Measurements from ENCODE around the gene RASGRP3.
"Not testable (repeated sequence)": the region's sequence is repeated elsewhere in the genome, so short reads cannot be mapped to it uniquely, and the experiment has no call there.

RASGRP3 gene

DNA sequence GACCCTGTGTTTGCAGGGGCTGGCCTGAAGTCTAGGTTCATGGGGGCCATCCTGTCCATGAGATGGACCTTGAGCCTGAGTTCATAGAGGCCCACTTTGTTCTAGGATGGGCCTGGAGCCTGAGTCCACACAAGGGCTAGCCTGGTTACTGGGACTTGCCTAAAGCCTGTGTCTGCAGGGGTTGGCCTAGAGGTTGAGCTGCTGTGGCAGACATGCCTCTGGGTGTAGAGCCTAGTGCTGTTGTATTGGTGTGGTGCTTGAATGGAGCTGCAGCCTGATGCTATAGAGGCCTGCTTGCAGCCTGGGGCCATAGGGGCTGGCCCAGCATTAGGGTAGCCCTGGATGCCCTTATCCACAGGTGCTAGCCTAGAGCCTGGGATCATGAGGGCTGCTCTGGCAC is 23.9 kb upstream of the RASGRP3 start:
- no peak overlapping the region for H3K4me3 ChIP-seq (ENCODE audit: low read depth, low read length)
- no peaks in the 10 kb centered on the region for H3K4me1 ChIP-seq
- TF ChIP-seq, protein P1, sequence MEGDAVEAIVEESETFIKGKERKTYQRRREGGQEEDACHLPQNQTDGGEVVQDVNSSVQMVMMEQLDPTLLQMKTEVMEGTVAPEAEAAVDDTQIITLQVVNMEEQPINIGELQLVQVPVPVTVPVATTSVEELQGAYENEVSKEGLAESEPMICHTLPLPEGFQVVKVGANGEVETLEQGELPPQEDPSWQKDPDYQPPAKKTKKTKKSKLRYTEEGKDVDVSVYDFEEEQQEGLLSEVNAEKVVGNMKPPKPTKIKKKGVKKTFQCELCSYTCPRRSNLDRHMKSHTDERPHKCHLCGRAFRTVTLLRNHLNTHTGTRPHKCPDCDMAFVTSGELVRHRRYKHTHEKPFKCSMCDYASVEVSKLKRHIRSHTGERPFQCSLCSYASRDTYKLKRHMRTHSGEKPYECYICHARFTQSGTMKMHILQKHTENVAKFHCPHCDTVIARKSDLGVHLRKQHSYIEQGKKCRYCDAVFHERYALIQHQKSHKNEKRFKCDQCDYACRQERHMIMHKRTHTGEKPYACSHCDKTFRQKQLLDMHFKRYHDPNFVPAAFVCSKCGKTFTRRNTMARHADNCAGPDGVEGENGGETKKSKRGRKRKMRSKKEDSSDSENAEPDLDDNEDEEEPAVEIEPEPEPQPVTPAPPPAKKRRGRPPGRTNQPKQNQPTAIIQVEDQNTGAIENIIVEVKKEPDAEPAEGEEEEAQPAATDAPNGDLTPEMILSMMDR (IDR thresholded peaks at IDR 0.05; ENCODE audit: low read depth, low read length), result no peak
- DNase-seq, result no peak
- H3K27me3 ChIP-seq, result 0 out of 2 replicates have a peak, but pooled peaks cover 5% of the 10 kb centered on the region
- H3K36me3 ChIP-seq, result no peaks in the 10 kb centered on the region
- H3K9me3 ChIP-seq, result no peaks in the 10 kb centered on the region

DNA sequence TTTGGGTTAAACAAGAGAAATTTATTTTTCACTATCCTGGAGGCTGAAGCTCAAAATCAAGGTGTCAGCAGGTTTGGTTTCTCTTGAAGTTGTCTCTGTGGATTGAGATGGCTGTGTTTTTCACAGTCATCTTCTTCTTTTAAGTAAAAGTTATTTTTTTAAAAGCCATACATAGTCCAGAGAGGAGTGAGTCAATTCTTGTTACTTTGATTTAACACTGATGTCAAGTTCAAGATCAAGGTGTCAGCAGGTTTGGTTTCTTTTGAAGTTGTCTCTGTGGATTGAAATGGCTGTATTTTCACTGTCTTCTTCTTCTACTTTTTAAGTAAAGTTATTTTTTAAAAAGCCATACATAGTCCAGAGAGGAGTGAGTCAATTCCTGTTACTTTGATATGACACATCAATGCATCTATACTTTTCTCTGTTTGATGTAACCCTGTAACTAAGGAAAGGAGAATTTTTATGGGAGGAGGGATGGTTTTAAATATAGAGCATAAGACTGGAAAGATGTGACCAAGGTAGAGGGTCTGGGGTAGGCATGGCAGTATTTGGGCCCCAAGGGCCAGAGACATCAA is 22.5 kb upstream of the RASGRP3 start:
- Histone ChIP-seq H3K9me3 (no peaks in the 10 kb centered on the region), H3K4me1 (no peaks in the 10 kb centered on the region), H3K4me3 (ENCODE audit: low read depth, low read length) (no peak overlapping the region), H3K27me3 (0 out of 2 replicates have a peak, but pooled peaks cover 5% of the 10 kb centered on the region), H3K36me3 (no peaks in the 10 kb centered on the region)
- no peak for DNase-seq
- TF ChIP-seq, protein P1 (IDR thresholded peaks at IDR 0.05; ENCODE audit: low read depth, low read length), result no peak

DNA sequence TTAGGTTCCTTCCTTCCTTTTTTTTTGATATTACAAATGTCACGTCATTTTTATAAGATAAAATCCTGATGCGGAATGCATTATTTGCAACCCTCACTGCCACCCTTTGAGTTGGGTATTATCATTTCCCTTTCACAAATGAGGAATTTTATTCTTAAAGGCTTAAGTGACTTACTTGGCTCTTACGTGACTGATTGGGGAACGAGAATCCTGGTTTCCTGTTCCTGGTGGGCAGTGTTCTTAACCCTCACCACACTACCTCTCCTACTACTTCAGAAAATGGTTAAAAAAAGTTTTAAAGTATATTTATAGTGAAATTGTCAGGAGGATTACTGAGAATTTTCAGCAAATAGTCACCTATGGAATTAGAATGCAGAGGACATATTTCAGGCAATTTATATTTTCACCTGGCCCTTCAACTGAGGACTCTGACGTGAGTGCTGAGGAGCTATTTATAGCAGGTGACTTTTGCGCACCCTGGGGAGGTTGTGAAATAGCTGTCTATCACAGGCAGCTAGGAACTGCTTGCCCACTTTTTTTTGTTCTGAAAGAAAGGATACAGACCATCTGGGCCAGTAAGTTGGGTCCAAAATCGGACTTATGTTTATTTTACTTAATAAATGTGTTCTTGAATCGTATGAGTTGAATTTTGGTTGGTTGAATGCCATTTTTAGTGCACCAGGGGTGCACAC is 18.7 kb upstream of the RASGRP3 start:
- H3K36me3 ChIP-seq, result no peaks in the 10 kb centered on the region
- TF ChIP-seq, protein P1 (IDR thresholded peaks at IDR 0.05; ENCODE audit: low read depth, low read length), result no peak
- H3K4me1 ChIP-seq, result no peaks in the 10 kb centered on the region
- H3K4me3 ChIP-seq (ENCODE audit: low read depth, low read length), result no peak overlapping the region
- H3K27me3 ChIP-seq, result 0 out of 2 replicates have a peak, but pooled peaks cover 5% of the 10 kb centered on the region
- no peaks in the 10 kb centered on the region for H3K9me3 ChIP-seq
- DNase-seq, result no peak

DNA sequence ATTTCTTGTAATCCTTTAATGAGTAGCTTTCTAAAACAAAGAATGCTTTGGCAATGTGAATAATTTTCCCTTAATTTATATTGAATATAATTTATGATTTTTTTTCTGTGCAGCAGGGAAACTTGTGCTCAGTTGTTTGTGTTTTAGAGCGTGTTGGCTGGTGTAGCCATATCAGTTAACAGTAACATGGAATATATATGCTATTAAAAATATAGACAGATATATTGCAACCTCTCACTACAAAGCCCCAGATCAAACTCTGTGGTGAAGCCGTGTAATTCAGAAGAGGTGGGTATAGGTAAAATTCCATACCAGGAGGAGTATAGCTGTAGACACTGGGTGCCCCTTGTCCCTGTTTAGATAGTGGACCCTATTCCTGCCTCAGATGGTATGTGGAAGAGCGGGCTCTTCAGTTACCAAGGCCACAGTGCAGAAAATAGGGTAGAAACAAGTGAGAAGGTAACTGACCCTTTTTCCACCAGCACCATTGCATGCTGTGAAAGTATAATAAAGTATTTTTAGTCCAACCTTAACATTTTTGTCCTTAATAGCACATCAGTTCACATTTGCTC is 18.1 kb upstream of the RASGRP3 start:
- Histone ChIP-seq H3K27me3 (0 out of 2 replicates have a peak, but pooled peaks cover 5% of the 10 kb centered on the region), H3K36me3 (no peaks in the 10 kb centered on the region), H3K9me3 (no peaks in the 10 kb centered on the region), H3K4me3 (ENCODE audit: low read depth, low read length) (no peak overlapping the region), H3K4me1 (no peaks in the 10 kb centered on the region)
- TF ChIP-seq, protein P1 (IDR thresholded peaks at IDR 0.05; ENCODE audit: low read depth, low read length), result no peak
- no peak for DNase-seq

DNA sequence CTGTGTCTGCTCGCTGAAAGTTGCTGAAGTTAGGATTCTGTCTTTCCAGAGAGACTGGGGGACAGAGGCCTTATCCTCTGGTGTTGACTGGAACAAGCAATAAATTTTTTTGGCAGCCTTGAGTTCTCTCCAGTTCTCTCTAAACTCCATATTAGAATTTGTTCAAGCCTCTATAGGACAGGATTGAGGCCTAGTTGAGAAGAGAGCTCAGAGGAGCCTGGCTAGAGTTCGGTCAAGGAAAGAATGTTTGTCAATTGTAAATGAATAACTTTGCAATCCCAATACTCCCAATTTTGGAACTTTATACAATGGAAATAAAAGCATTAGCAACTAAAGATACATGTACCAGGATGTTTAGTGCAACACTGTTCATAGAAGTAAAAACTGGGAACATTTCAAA is 16.7 kb upstream of the RASGRP3 start:
- no peak for DNase-seq
- H3K27me3 ChIP-seq, result 0 out of 2 replicates have a peak, but pooled peaks cover 5% of the 10 kb centered on the region
- H3K4me3 ChIP-seq (ENCODE audit: low read depth, low read length), result no peak overlapping the region
- H3K4me1 ChIP-seq, result no peaks in the 10 kb centered on the region
- no peaks in the 10 kb centered on the region for H3K9me3 ChIP-seq
- TF ChIP-seq, protein P1 (IDR thresholded peaks at IDR 0.05; ENCODE audit: low read depth, low read length), result no peak
- H3K36me3 ChIP-seq, result no peaks in the 10 kb centered on the region

DNA sequence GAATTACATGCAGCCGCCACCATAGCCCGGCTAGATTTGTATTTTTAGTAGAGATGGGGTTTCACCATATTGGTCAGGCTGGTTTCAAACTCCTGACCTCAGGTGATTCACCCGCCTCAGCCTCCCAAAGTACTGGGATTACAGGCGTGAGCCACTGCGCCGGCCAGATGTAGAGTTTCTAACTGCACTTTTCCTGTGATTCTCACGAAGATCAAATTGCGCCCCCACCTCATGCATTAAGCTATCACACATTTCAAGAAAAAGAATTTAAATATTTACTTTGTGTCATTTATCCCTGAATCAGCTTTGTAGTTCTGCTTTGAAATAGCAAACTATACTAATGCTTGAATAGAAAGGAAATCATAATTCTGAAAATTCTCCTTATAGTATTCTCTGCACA is 13.9 kb upstream of the RASGRP3 start:
- H3K4me3 ChIP-seq (ENCODE audit: low read depth, low read length); H3K4me1 ChIP-seq; H3K36me3 ChIP-seq; DNase-seq; H3K9me3 ChIP-seq; H3K27me3 ChIP-seq: not testable (repeated sequence)

Measured in BE2C (cell line).